Germinal center (tissue), 1 donor: ENCODE results near the gene PLP2.

Experiments used
- DNase-seq: peaks from one replicate; pipeline ENCODE4 v3.0.0; 2012; ENCODE audit warnings: mixed read lengths, low spot score

The PLP2 gene

DNA sequence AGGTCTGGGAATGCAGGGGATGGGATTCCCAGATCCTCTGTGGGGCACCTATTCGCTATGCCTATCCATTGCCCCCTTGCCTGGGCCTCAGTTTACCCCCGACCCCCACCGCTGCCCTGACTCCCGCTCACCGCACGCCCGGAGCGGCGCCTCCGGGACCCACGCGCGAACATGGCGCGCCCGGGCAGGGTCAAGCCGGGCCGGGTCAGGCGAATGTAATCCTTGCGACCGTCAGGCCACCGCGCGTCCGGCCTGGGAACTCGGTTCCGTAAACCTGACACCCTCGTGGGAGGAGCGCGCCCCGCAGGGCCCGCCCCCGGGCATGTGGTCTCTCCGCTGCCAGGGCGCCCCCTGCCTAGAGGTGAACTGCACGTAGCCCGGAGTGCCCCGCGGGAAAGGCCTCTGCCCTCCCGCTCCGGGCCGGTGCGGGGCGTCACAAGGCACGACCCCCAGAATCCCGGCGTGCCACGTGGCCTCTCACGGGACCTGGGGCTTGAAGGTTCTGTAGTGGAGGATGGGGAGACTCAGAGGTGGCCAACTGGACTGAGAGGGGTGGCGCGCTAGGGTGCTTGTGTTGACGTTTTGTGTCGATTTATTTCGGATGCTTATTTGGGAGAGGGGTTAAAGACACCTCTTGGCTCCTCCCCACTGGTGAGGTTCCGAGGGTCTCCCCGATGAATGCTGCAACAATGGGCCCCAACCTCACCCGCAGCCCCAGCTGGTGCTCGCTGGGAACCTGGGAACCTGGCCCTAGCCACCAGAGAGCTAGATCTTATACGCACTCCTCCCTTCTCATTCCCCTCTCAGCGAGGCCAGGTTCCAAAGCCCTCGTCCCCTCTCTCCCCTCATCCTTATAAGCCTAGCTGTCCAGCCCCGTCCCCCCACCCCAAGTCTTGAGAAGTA lies 14.7 kb downstream of the PLP2 start, which contains the start of gene PRICKLE3:
TSS of gene PRICKLE3 (minus strand) at position 249 of the 903 bp plus-strand sequence. CDS start at position 173, 76 bp downstream.
- DNase-seq: peak; percentile 75

DNA sequence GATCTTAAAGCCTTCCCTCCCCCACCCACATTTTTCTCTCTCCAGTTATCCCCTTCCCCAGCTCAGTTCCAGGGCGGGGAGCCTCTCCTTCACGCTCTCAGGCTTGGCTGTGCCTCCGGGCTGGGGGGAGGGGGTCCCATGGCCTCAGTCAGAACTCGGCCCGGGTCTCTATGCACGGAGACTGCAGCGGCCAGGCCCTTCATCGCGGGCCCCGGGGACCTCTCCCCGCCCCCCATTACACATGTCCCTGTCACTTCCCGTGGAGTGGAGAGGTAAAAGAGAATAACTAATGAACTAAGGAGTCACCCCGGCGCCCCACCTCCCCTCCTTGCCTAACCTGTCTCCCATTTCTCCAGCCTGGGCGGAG lies 15.3 kb downstream of the PLP2 start:
- DNase-seq: no peak

DNA sequence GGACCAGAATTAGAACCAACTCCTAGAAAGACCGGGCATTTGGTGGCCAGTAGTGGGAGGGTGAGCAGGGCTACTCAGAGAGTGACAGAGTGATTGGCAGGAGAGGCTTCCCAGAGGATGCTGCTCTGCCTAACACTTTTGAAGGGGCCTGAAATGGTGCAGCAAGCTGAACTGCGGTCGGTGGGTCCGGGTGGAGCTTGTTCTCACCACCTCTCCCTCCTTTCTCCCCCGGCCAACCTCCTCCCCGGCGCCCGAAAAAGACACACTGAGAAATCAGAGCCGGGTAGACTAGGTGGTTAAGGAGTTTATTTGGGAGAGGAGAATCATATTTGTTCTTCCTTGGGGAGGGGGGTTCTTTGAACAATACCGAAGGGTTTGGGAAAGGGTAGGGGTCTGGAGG lies 15.8 kb downstream of the PLP2 start:
- DNase-seq: no peak

DNA sequence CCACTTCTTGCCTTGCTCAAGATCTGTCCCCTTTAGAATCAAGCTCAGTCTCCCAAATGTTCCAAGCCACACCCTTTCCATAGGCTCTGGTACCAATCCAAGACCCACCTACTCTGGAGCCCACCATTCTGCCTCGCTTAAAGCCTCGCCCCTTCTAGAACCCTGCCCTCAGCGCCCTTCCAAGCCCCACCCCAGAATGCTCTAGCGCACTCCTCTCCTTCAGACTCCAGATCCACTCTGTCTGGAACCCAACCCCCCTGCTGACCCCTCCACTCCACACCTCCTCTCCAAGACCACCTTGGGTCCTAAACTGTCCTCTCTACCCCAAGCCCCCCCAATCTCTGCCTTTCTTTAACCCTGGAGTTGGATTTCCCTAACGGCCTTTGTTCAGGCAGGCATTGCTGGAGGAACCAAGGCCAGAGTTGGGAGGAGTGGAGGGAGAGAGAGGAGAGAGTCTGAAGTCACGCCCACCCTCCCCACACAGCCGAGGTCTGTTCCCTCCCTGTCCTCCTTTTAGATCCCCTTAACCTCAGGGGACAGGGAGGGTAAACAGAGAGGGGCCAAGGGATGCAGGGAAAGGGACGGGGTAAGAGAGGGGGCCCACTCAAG lies 16.9 kb downstream of the PLP2 start:
- no peak for DNase-seq

DNA sequence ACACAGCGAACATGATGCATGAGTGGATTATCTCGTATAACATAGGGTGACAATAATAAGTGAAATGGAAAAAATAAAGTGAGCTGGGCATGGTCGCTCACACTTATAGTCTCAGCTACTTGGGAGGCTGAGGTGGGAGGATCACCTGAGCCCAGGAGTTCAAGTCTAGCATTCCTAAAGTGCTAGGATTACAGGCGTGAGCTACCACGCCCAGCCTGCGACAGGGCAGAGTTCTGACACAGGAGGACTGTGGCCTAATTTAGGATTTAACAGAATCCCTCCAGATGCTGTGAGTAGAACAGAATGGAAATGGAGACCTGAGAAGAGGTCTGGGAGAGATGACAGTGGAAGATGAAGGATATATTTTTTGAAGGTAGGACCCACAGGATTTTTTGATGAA lies 17.9 kb downstream of the PLP2 start:
- DNase-seq: no peak

DNA sequence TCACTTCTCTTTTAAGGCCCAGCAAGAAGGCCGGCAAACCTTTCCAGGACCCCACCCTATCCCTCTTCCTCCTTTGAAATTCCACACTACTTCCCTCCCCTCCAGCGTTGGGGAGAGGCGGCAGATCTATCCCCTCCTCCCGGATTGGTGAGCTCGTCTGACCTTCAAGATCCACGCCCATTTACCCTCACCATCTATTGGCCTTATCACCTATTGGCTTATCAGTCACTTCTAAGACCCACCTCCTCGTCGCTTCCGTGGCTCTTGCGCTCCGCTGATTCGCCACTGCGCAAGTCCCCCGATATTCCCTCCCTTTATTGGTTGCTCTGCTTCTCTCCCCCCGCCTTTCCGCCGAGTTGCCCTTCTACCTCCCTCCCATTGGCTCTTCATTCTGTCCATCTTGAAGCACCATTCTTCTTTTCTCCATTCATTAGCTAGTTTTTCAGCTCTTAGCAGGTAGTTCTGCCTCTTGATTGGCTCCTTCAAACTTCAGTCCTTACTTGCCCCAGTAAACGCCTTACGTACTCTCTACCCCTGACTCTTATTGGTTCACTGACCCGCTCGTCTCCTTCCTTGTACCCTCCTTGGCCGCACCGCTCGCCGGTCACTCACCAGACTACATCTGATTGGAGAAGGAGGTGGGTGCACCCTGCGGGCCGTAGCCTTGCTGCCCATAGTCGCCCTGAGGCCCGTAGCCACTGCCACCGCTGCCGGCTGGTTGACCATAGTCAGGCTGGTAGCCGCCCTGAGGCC lies 19.3 kb downstream of the PLP2 start:
- DNase-seq: peak; percentile 89

DNA sequence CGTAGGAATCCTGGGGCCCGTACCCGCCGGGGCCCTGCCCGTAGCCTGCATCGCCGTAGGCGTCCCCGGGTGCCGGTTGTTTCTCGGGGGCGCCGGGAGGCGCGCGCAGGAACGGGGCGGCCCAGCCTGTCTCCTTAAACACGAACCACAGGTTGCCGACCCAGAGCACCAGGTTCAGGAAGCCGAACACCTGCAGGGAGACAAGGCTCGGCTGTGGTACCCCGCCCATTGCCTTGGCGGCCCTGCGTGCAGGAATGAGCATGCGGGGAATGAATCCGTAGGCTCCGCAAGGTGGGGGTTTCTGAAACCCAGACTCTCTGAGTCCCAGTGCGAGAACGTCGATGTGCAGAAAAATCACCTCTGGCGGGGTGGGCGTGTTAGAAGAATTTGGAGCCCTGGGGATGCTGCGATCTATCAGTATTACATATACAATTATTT lies 19.9 kb downstream of the PLP2 start:
- DNase-seq: no peak

DNA sequence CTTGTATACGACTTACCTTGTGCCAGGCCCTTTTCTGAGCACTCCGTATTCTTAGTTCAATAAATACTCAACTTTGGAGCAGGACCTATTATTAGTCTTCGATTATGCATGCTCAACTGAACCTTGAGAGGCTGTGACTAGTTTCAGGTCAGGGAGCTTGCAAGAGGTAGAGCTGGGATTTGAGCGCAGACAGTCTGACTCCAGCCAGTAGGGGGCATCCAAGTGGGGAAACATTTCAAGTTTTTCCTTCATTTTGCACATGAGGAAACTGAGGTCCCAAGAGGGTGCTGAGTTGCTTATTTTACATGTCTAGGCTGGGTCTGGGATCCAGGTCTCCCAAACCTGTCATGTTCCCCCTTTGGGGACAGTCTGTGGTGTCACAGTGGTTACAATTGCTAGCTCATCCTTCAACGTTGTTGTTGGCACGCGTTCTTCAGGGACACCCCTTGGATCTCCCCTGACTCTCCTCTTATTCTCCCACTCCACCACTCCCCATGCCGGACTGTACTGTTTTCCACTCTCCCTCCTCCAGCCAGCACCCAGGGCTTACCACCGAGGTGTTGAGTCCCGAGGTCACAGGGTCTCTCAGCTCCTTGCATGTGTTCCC lies 21.1 kb downstream of the PLP2 start:
- peak; percentile 17 for DNase-seq

DNA sequence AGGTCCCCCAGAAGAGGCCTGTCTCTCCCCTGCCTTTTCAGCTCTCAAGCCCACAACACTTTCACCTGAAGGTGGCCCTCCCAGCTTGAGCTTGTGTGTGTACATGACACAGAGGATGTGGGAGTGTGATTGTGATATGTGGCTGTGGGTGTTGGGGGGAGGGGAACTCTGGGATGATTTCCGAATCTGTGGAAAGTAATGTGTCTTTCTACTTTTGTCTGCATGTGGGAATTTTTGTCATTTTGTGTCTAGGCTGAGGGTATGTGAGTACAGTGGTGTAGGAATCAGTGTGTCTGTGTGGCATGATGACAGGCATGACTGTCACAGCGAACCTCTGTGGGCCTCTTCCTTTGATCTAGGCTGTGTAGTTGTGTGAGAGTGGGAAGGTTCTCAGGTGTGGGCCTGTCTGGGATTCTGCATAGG lies 21.9 kb downstream of the PLP2 start:
- no peak for DNase-seq

DNA sequence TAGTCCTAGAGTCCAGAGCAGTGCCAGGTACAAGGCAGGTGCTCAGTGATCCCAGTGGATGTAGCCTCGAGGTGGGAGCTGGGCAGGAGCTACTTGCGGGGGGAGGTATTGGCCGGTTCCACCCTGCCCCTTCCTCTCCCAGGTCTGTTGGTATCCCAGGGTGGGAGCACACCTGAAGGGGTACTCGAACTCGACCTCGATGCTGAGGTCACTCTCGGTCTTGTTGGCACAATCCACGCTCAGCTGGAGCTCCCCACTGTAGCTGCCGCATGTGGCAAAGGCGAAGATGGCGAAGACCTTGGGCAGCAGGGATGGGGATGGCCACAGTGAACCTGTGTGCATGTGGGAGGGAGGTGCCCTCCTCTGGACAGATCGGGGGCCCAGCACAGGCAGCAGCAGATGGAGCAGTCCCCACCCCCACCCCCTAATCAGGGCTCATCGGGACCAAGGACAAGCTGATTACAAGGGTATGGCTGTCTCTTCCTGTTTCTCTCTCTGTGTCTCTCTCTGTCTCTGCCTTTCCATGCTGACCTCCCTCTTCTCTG lies 25.9 kb downstream of the PLP2 start:
- no peak for DNase-seq

DNA sequence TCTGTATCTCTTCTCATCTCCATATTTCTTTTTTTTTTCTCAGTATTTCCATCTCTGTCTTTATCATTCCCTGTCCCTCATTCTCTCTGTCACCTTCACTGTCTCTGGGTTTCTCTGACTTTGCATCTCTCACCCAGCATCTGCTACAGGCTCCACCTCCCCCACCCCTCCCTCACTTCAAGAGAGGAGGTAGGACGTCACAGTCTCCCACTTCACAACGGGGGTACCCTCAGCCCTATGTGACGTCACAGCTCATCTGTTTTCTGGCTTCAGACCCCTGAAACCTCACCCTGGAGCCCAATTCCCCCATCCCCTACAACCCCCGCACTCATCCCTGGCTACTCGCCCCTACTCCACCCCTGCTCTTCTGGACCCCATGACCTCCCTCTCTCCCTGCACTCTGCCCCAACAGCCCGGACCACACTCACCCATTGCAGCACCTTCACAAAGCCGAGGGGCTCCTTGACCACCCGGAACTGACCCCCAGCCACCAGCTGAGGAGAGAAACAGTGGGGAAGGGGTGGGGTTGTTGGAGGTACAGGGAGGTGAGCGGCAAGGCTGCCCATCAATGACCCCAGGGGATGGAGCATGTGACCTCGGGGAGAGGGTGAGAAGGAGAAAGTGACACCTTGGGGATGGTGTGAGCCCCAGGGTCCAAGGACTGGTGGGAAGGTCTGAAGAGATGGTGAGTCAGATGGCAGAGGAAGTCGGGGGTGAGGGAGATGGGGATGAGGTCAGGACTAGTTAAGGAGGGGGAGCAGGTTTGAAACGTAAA lies 27.0 kb downstream of the PLP2 start:
- DNase-seq: no peak

DNA sequence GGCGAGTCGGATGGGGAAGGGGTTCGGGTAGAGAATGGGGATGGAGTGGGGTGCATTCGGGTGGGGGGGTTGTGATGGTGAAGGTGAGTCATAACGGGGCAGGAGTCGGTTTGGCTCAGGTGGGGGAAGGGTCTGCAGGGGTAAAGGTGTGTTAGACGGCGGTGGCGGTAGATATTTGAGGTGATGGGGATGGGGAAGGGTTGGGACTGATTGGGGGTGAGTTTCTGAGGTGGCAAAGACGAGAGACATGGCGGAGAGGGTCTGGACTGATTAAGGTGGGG lies 27.6 kb downstream of the PLP2 start:
- no peak for DNase-seq

DNA sequence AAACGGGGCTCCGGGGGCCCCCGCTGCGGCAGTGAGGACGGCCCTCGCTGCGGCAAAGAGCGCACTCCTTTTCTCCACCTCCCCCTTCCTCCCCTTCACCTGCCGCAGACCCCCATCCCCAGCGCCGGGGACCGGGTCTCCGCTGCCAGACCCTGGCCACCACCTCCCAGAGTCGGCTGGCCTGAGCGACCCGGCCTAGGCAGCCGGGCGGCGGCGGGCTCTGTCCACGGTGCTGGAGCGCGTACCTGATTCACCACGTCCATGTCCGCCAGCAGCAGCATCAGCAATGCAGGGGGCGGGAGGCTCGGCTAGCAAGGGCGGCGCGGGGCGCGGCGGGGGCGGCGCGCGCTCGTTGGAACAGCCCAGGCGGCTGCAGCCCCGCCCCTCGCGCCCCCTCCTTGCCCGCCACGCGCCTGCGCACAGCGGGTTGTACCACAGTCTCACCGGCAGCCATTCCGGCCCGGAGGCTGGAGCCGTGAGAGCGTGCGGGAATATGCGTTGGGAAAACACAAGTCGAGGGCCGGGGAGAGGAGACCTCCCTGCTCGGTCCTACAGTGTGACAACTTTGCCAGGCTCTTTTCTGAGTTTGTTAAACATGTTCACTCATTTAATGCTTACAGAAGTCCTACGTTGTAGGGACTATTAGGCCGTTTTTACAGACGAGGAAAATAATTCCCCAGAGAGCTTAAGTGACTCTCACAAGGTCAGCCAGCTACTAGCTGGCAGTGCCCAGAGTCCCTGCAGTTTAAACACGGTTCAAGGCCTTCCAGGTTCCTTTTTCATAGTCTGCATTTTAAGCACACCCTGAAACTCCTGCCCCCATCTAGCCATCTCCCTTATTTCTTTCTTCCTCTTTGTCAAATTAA lies 28.4 kb downstream of the PLP2 start, which contains the start of gene SYP:
TSS of gene SYP (minus strand) at position 288 of the 866 bp plus-strand sequence. CDS start at position 281, 7 bp downstream.
- DNase-seq: peak; percentile 92

DNA sequence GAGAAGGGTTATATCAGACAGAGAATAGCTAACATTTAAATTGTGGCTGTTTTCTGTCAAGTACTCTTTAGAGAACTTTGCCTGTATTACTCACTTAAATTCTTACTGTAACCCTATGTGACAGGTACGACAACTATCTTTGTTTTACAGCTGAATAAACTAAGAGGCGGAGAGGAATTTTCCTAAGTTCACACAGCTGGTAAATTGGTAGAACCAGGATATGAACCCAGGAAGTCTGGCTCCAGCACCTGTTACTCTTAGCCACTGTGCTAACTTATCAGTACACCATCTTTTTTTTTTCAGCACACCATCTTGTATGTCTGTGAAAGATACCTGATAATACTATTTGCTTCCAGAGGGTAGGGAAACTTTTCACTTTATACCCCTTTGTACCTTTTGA lies 30.3 kb downstream of the PLP2 start:
- no peak for DNase-seq

DNA sequence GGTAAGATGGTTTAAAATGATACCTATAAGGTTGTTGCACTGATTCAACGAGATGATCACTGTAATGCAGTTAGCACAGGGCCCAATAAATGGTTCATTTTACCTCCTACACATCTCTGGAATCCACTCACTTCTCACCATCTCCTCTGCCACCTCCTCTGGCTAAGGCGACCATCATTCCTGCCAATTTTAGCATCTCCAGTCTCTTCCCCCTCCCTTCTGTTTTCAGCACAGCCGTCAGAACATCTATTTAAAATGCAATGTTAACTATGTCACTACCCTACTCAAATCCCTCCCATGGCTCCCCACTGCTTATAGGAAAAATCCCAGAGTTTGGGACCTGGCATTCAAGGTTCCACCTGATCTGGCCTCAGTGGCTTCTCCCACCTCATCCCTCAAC lies 31.8 kb downstream of the PLP2 start:
- DNase-seq: no peak

DNA sequence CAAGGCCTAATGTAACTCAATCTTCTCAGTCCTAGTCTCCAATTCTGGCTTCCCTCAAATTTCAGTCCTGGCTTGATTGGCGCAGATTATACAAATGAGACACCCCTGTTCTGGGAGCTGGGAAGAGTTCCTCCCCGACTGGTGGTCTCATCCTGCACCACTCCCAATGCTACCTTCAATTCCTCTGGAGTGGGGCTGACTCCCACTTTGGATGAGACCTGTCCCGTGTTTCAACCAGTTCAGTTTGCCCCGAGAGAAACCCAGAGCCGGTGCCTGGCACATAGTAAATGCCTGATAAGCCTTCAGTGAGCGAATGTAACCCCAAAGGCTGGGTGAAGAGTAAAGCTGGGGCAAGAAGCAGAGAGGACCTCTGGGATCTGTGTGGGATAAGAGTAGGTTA lies 32.3 kb downstream of the PLP2 start:
- DNase-seq: no peak

DNA sequence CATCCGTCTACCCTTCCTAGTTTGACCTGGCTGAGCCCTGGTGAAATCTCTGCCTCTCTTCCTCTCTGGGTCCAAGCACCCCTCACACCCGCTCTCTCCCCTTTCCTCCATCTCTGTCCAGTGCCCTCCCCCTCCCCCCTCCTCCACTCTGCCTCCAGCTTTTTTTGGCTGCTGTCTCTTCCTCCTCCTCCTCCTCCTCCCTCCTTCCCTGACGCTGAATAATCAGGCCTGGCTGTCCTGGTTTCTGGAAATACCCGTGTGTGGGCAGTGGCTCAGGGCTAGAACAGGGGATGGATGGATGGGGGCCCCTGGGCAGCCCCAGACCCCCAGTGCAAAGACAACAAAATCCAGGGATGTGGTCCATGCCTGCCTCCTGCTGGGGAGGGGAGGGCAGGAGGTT lies 33.0 kb downstream of the PLP2 start:
- no peak for DNase-seq

DNA sequence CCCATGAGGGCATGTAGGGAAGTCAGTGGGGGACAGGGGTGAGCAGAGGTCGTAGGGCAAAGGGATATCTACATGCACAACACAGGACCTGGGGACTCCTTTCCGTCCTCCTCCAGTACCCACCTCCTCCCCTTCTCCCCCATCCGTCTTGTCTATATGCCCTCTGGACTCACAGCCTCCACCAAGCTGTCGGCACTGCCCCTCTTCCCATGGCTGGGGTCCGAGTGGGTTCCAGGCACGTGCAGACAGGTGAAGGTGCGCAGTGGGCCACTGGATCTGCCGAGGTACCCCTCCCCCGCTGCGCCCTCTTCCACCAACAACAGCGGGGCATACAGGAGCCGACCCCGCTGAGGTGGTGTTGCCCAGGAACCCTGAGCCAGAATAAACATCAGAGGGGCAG lies 33.7 kb downstream of the PLP2 start:
- no peak for DNase-seq

DNA sequence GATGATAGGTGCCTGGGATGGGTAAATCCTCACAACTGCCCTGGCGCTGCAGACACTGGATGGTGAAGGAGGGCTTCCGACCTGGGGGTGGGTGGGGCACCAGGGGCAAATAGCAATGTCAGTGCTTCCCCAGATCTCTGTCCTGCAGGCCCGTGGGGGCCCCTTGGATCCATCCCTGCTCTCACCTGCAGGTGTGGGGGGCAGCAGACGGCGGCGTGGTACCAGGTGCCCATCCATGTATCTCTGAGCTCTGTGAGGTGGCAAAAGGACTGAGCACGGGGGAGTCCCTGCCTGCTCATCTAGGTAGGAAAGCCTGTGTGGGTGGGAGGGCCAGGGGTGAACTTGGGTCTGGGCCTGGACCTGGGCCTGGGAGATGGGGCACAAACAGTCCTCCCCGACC lies 34.8 kb downstream of the PLP2 start:
- no peak for DNase-seq

DNA sequence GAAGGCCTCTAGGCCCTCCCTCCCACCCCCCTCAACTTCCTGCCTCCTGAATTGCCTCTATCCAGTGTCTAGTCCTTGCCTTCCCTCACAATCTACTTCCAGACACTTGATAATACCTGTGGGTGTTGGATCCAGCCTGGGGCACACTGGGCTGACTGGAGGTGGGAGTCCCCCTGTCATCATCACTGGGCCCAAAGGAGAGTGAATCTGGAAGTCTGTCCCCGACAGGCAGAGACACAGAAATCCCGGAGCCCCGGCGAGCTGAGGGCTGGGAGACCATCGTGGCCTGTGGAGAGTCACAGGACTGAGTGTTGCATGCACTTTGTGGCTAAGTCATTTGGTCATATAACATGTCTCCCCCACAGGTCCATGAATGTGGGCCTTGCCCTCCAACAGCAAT lies 36.7 kb downstream of the PLP2 start:
- no peak for DNase-seq
